ENCODE data around the gene NKIRAS2.

DNA sequence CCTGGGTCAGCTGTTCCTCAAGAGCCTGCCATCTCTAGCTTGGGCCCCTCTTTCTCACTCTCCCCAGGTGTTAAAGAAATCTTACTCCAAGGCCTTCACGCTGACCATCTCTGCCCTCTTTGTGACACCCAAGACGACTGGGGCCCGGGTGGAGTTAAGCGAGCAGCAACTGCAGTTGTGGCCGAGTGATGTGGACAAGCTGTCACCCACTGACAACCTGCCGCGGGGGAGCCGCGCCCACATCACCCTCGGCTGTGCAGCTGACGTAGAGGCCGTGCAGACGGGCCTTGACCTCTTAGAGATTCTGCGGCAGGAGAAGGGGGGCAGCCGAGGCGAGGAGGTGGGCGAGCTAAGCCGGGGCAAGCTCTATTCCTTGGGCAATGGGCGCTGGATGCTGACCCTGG lies 46.5 kb upstream of the NKIRAS2 start:
- TF ChIP-seq, protein P1, sequence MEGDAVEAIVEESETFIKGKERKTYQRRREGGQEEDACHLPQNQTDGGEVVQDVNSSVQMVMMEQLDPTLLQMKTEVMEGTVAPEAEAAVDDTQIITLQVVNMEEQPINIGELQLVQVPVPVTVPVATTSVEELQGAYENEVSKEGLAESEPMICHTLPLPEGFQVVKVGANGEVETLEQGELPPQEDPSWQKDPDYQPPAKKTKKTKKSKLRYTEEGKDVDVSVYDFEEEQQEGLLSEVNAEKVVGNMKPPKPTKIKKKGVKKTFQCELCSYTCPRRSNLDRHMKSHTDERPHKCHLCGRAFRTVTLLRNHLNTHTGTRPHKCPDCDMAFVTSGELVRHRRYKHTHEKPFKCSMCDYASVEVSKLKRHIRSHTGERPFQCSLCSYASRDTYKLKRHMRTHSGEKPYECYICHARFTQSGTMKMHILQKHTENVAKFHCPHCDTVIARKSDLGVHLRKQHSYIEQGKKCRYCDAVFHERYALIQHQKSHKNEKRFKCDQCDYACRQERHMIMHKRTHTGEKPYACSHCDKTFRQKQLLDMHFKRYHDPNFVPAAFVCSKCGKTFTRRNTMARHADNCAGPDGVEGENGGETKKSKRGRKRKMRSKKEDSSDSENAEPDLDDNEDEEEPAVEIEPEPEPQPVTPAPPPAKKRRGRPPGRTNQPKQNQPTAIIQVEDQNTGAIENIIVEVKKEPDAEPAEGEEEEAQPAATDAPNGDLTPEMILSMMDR (conservative IDR thresholded peaks at IDR 0.05; ENCODE audit: low read length) = no peak
- no peak for TF ChIP-seq EZH2phosphoT487 (IDR thresholded peaks at IDR 0.05; ENCODE audit: borderline replicate concordance)

Measured in Loucy (cell line).